GM21390 (cell line): ENCODE results near the gene TARBP1.
"Not testable (repeated sequence)": the region's sequence is repeated elsewhere in the genome, so short reads cannot be mapped to it uniquely, and the experiment has no call there.

ENCODE experiments used
- ATAC-seq: cut with Tn5 transposase; IDR thresholded peaks from one replicate; pipeline ENCODE4 v1.9.1; 2021; ENCODE audit not compliant: unreplicated experiment

TARBP1 gene

GRCh38 chr1:234396092-234396491 lies 82.9 kb downstream of the TARBP1 start:
- ATAC-seq, result no peak

- no peak for ATAC-seq
Measured at GRCh38 chr1:234395297-234395696, 83.7 kb downstream of the TARBP1 start.

- ATAC-seq, result no peak
Measured at GRCh38 chr1:234393190-234393589, 85.8 kb downstream of the TARBP1 start.

GRCh38 chr1:234388094-234388493 lies 90.9 kb downstream of the TARBP1 start:
- no peak for ATAC-seq

GRCh38 chr1:234386122-234386521 lies 92.9 kb downstream of the TARBP1 start:
- ATAC-seq, result no peak

- no peak for ATAC-seq
Measured at GRCh38 chr1:234381699-234382555, 97.1 kb downstream of the TARBP1 start.

GRCh38 chr1:234379591-234380109 lies 99.3 kb downstream of the TARBP1 start:
- not testable (repeated sequence) for ATAC-seq

GRCh38 chr1:234375672-234376071 lies 103.3 kb downstream of the TARBP1 start:
- no peak for ATAC-seq

- peak; percentile 13 for ATAC-seq
Measured at GRCh38 chr1:234373959-234374254, 105.1 kb downstream of the TARBP1 start.

GRCh38 chr1:234373064-234373958 lies 105.7 kb downstream of the TARBP1 start, which contains the start of gene COA6:
COA6 (plus strand) TSS chr1:234373456; CDS start chr1:234373467, 11 bp downstream.
- peak; percentile 94 for ATAC-seq

GRCh38 chr1:234372011-234372757 lies 106.8 kb downstream of the TARBP1 start:
- no peak for ATAC-seq

GRCh38 chr1:234371414-234371813 lies 107.6 kb downstream of the TARBP1 start:
- no peak for ATAC-seq

GRCh38 chr1:234369784-234370183 lies 109.2 kb downstream of the TARBP1 start:
- no peak for ATAC-seq

GRCh38 chr1:234369033-234369430 lies 109.9 kb downstream of the TARBP1 start:
- no peak for ATAC-seq

GRCh38 chr1:234368320-234369032 lies 110.5 kb downstream of the TARBP1 start:
- ATAC-seq, result no peak

- ATAC-seq, result no peak
Measured at GRCh38 chr1:234362558-234362957, 116.4 kb downstream of the TARBP1 start.

GRCh38 chr1:234361102-234361603 lies 117.8 kb downstream of the TARBP1 start:
- no peak for ATAC-seq

GRCh38 chr1:234357831-234358230 lies 121.1 kb downstream of the TARBP1 start:
- ATAC-seq, result no peak

GRCh38 chr1:234356615-234357269 lies 122.2 kb downstream of the TARBP1 start:
- peak; percentile 80 for ATAC-seq
